Occipital lobe (tissue), 2 donors: ENCODE results near the gene ACSBG1. TPM values are rescaled to one million over a fixed set of nuclear protein-coding genes. Genes with fewer than 3 reads are reported as not detected.
"Not testable (repeated sequence)": the region's sequence is repeated elsewhere in the genome, so short reads cannot be mapped to it uniquely, and the experiment has no call there.

Source experiments
- DNase-seq: peaks from one replicate; lab custom pipeline; 2025; lab: John Stamatoyannopoulos, UW
- total RNA-seq: library from RNA; depleted of rRNA; stranded (reverse); fragments of >200 nt; gene quantifications from one replicate; pipeline ENCODE4 v1.2.3, GENCODE V29; 2014

The ACSBG1 gene
- total RNA-seq, 1 donor from 2014 or later: 5.0 TPM

DNA sequence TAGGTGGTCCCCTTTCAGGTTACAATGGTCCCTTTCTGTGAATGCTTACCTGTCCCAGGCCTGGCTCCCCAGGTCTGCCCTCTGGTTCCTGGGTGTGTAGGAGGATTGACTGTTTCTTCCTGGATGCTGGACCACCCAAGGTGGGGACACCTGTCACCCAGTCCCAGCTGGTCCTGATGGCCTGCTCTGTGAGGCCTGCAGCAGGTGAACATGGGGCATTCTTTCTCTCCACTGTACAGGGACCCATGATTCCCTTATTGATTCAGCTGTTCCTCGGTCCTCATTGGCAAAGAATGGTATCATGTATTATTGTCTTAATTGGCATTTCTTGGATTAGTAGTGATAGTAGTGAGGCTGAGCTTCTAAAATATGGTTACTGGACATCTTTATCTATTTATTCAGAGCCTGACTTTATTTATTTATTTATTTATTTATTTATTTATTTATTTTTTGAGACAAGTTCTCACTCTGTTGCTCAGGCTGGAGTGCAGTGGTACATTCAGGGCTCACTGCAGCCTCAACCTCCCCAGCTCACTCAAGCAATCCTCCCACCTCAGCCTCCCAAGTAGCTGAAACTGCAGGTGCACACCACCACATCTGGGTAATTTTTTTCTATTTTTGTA is 21.2 kb upstream of the ACSBG1 start:
- no peak for DNase-seq

DNA sequence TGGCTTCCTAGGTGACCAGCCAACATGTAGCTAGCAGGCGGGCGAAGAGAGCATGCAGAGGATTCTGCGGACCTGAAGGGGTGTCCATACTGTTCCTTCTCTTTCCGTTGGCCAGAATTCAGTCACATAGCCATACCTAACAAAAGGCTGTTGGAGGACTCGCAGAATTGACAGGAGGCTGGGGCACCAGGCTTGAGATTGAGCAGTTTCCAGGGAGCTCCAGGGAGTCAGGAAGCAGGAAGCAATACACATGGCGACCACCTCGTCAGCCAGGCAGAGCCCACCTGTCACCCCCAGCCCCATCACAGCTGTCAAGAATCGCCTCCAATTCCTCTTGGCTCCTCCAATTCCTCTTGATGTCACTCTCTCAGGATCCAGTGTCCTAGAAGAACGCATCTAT is 16.8 kb upstream of the ACSBG1 start:
- DNase-seq: no peak

DNA sequence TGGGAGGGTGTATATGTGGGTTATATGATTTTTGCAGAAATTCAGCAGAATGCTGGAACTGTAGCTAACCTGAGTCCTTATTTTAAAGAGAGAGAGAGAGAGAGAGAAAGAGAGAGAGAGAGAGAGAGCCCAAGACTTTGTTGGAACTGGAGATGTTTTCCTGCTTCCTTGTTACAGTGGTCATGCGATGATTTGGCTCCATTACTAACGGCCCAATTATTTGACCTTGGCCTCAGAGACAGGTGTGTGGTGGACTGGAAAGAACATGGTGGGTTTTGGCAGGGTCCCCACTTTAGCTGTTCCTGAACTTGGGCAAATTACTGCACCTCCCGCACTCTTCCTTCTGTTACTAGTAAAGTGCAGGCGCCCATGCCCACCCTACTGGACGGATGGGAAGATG is 14.8 kb upstream of the ACSBG1 start:
- DNase-seq: no peak

DNA sequence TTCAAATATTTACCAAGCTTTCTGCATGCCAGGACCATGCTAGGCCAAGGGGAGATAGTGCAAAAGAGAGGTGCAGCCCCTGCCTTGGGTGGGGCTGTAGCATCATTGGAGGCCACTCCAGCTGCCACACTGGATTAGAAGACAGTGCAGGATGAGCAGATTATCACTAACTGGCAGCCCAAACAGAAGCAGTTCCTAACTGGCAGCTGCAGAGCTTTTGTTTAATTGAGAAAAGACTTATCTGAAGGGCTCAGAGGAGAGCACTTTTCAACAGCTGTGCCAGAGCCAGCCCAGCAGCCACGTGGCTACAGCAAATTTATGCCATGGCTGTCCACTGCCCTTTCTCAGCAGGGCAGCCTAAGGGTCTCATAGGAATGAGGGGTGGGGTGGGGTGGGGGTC is 13.5 kb upstream of the ACSBG1 start:
- DNase-seq: no peak

DNA sequence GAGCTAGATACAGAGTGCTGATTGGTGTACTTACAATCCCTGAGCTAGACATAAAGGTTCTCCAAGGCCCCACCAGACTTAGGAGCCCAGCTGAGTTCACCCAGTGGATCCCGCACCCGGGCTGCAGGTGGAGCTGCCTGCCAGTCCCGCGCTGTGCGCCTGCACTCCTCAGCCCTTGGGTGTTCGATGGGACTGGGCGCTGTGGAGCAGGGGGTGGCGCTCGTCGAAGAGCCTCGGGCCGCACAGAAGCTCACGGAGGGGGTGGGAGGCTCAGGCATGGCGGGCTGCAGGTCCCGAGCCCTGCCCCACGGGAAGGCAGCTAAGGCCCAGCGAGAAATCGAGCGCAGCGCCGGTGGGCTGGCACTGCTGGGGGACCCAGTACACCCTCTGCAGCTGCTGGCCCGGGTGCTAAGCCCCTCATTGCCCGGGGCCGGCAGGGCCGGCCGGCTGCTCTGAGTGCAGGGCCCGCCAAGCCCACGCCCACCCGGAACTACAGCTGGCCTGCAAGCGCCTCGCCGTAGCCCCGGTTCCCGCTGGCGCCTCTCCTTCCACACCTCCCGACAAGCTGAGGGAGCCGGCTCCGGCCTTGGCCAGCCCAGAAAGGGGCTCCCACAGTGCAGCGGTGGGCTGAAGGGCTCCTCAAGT is 11.7 kb upstream of the ACSBG1 start:
- DNase-seq: not testable (repeated sequence)

DNA sequence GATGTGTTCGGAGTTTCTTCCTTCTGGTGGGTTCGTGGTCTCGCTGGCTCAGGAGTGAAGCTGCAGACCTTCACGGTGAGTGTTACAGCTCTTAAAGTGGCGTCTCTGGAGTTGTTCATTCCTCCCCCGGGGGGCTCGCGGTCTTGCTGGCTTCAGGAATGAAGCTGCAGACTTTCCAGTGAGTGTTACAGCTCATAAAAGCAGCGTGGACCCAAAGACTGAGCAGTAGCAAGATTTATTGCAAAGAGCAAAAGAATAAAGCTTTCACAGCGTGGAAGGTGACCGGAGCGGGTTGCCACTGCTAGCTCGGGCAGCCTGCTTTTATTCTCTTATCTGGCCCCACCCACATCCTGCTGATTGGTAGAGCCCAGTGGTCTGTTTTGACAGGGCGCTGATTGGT is 11.0 kb upstream of the ACSBG1 start:
- not testable (repeated sequence) for DNase-seq

DNA sequence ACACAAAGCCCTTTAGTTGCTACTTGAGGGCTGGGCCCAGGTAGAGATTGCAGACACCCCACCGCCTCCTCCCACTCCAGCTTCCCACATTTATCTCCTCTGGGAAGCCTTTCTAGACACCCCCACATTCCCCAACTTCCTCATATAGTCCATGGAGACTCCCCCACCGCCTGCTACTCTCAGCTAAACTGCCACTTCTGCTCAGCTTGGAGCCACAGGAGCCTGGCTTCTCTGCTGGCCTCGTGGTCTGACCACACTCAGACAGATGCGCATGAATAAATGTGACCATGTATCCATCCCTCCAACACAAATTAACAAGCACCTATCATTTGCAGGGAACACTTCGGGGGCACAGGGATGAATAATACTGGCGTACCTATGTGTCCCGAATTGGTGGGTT is 10.5 kb upstream of the ACSBG1 start:
- DNase-seq: no peak

DNA sequence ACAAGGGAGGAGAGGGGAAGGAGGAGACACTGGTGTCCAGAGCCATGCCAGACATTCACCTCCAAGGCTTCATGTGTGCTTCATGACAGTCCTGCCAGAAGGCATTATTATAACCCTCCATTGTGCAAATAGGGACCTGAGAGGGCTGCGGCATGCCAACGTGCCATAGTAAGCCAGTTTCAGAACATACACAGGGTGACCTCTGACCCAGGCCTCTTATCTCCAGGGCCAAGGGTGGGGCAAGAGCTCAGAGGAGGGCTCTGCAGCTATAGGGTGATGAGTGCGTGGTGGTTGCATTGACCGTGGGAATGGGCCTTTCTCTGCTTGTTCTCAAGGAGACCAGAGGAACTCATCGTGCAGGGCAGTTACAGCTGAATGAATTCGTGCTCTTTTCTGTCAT is 9.7 kb upstream of the ACSBG1 start:
- no peak for DNase-seq

DNA sequence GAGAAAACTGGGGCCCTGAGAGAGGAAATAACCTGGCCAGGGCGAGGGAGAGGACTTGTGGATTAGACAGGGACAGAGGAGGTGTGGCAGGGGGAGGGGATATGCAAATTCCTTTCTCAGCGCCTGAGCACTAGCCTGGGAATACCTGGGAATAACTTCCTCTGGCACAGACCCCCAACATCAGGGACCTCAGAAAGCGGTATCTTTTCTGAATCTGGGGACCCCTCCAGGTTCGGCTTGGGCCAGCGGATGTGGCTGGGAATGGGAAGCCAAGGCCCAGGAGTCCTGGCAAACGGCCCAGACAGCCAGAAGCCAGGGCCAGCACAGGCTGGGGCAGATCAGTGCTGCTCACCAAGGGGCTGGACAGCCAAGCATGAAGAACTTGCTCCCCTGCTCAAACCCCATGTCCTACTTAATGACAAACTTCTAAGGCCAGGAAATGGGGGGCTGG is 9.2 kb upstream of the ACSBG1 start:
- DNase-seq: no peak

DNA sequence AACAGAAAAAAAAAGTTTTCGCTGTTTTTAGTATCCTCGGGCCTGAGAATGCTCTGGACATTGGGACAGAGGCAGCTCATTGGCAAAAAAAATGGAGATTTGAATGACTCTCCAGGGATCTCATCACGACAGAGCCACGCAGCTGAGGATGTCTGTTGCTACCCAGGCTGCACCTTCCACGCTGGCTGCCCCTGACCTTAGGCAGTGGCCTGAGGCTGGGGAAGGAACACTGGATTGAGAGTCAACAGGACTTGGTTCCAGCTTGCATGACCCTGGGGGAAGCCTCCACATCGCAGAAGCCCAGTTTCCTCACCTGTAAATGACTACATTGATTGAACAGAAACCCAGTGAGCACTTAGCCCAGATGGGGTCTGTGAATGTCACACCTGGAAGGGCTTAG is 8.7 kb upstream of the ACSBG1 start:
- no peak for DNase-seq

DNA sequence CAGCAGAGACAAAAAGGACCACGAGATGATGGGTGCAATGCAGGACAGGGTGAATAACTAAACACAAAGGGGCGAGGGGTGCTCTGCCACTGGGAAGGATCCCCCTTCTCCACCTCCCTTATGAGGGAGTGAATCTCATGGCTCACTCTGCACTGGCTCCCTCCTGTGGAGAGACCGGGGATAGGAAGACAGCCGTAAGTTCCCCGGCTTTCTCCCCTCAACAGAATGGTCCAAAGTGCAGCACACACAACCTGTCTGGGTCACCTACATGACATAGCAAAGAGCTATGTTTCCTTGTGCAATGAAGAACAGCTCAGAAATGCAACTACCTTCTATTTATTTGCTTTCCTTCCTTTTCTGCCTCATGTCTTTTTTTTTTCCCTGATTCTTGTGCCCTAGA is 7.8 kb upstream of the ACSBG1 start:
- DNase-seq: no peak

DNA sequence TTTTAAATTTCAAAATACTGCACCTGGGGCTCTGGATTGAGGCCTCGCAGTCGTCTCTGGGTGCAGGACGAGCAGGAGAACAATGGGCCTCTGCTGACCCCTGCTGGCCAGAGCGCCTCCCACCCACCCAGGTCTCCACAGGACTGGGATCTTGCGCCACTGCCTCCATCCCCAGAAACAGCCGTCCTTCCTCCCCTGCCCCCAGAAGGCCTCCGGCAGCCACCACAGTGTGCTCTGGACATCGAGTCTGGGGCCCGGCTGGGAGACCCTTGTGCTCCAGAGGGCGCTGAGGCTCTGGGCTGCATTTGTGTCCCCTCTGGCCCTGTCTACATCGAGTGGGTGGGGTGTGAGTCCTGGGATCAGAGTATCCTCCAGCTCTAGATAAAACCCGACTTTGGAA is 6.7 kb upstream of the ACSBG1 start:
- peak; percentile 56 for DNase-seq

DNA sequence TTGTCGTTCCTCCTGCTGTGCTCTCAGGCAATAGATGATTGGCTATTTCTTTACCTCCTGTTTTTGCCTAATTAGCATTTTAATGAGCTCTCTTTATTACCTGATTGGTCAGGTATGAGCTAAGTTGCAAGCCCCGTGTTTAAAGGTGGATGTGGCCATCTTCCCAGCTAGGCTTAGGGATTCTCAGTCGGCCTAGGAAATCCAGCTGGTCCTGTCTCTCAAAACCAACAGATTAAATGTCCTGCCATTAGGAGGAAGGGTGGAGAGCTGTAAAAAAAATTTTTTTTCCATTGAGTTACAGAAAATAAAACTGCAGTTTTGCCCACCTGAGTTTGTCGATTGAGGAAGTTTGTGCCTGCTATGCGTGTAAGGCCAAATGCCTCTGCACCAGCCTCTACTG is 5.4 kb upstream of the ACSBG1 start:
- no peak for DNase-seq

DNA sequence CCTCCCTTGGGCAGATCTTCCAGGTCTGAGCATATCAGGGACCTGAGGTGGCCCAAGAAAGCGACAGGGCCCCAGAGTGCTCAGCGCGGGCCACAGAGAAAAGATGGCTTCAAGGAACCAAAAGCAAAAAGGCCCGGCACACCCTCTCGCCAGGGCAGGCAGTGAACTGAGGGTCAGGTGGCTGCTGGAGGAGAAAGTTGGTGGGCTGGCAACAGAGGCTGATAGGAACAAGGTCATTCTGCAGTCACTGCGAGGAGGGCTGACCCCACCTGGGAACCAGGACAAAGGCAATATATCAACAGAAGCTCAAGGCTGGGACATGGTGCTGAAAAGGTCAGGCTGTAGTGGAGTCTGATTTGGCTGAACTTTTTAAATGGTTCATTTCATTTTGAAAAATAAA is 2.8 kb upstream of the ACSBG1 start:
- no peak for DNase-seq

DNA sequence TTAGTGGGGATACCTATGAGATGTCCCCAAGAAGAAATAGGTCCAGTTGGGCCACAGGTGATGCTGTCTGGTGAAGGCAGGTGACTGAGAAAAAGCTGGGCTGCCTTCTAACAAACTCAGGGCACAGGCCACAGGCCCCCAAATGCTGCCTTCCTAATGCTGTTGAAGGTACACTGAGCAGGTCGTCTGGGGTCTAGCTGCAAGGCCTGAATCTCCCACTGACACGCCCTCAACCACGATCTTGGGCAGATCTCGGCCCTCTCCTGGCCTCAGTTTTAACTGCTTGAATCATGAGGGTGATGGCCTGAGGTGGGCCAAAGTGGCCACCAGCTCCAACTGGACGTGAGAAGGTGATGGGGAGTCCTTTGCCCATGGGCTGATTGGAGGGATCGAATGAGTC is 2.1 kb upstream of the ACSBG1 start:
- DNase-seq: no peak

DNA sequence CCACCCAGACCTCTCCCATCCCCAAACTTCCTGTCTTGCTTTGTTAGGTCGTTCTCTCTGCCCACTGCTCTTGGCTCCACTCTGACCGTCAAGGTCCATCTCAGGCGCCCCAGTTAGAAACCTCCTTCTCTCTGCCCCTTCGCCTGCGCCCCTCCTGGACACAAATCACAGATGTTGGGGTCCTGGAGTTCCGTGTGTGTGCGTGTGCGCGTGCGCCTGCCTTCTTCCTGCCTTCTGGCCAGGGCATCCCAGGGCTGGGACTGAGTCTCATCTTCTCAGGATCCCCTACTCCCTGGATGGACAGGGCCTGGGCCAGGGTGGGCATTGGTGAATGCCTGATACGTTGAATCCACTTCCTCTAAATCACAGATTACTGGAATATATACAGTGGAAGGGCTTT is 869 bp downstream of the ACSBG1 start:
- DNase-seq: no peak

DNA sequence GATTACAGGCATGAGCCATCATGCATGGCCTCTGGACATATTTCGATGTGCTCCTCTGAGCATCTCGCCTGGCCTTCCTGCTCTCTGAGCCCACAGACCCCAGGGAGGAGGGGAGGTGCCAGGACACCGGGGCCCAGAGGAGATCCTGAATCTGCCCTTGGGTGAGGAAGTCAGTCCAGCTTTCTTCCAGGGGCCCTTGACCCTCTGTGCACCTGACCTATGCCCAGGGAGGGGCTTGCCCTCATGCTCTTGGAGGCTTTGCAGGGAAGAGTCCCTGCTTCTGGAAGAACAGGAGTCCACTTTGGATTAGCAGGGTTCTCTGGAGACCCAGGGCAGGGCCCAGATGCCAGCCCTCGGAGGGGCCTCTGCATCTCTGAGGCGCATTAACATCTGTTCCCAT is 1.4 kb downstream of the ACSBG1 start:
- no peak for DNase-seq

DNA sequence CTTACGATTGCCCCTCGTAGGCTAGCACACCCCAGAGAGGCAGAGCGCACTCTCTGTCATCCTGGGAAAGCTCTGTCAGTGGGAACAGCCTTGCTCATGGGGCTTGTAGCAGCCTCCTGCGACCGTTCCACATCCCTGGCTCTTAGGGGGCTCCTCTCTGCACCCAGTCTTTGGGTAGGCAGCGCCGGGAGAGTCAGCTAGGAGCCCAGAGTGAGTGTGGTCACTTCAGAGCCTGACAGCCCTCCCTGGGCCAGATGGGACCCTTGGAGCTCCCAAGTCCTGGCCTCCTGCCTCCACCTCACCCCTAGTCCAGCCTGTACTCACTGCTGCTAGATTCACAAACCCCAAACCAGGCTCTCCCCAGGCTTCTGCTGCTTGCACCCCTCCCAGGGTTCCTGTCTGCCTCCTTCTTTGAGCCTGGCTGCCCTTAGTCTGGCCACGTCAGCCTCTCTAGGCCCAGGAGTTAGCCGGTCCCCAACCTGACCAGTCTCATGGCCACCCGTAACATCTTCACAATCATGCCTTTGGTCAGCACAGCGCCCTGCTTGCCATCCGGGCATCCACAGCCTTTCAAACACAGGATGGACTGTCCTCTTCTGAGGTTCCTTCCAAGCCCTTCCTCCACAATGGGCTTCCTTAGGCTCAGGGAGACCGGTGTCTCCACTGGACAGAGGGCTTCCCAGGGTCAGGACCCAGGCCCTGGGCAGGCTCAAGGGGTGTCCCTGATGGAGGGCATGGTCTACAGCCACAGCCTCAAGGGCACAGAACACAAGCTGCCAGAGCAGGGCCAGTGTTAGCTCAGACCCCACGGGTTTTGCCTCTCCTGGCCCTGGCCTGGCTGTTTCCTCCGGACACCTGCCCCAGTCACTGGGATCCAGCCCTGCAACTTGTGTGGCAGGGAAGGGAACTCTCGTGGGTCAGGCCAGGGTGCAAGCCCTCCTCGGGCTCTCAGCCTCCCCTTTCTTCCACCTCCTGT is 4.6 kb downstream of the ACSBG1 start:
- DNase-seq: no peak

DNA sequence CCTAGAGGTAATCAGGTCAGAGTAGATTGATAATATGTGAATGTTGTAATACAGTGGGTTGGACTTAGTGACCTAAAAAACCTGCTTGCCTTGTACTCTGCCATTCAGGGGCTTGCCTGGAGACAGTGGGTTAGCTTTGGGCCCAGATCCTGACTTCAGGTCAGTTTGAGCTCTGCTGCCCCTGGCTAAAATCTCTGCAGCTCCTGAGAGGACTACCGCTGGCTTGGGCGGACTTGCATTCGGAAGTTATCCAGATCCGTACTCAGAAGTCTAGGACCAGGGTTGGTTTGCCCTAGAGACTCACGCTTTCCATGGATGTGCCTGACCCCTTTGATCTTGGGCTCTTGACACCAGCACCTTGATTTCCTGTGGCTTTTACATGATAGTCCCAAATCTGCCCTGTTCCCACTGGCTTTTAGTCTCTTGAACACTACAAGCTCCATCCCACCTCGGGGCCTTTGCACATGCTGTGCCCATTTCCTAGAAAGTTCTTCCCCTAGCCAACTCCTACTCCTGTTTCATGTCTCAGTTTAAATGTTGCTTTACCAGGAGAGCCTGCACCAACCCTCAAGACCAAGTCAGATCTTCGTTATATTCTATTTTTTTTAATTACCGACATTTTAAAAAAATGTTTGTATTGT is 5.9 kb downstream of the ACSBG1 start:
- DNase-seq: no peak

DNA sequence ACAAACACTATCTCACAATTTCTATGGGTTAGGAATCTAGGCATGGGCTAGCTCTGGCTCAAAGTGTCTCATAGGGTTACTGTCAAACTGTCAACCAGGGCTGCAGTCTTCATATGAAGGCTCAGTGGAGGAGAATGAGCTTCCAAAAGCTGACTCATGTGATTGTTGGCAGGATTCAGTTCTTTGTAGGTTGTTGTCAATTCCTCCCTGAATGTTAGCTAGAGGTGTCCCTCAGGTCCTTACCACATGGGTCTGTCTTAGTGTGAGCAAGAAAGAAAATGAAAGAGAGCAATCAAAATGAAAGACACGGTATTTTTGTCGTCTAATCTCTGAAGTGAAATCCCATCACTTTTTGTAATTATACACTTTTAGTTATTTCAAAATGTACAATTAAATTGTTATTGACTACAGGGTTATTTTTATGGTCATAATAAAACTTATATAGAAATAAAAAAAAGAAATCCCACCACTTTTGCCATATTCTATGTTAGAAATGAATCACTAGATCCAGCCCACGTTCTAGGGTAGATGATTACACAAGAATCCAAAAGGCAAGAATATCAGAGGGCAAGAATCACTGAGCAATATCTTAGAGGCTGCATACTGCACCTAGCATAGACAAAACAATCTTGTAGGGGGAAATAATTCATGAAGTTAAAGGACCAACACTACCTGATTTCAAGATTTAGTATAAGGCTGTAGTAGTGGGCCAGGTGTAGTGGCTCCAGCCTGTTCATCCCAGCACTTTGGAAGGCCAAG is 8.4 kb downstream of the ACSBG1 start:
- DNase-seq: no peak

DNA sequence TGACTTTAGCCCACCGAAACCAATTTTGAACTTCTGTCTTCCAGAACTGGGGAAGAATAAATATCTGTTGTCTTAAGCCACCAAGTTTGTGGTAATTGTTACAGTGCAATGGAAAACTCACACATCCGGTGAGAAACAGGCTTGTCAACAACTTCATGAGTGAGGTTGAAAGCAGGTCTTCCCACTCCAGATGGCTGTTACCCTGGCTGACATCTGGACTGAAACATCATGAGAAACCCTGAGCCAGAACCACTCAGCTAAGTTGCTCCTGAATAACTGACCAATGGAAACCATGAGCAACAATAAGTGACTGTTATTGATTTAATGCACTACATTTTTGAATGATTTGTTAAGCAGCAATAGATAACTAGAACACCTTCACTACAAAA is 10.3 kb downstream of the ACSBG1 start:
- DNase-seq: no peak
